Neural cell (in vitro differentiated cells): ENCODE results near the gene RAB15. TPM values are rescaled to one million over a fixed set of nuclear protein-coding genes. Genes with fewer than 3 reads are reported as not detected.

ENCODE experiments used
- H2AFZ ChIP-seq: fragments of 200-600, 300-800 bp; sonication (generic), shearing (Covaris generic); 2 replicates; pipeline ENCODE4 v1.6.0; 2014; ENCODE audit warnings: low read depth, mild to moderate bottlenecking, antibody characterized with exemption, low read length, moderate library complexity
- H3F3A ChIP-seq: fragments of 200-600 bp; shearing (Covaris generic); 2 replicates; pipeline ENCODE4 v1.6.1; 2016; ENCODE audit warnings: mild to moderate bottlenecking, moderate library complexity, mixed read lengths, antibody characterized with exemption, low read length; ENCODE audit not compliant: insufficient read depth, poor library complexity, severe bottlenecking
- H3K27ac ChIP-seq: fragments of 200-600, 300-800 bp; sonication (generic), shearing (Covaris generic); 2 replicates; pipeline ENCODE4 v1.5.1; 2014; ENCODE audit warnings: mild to moderate bottlenecking, low read length, moderate library complexity
- H3K27me3 ChIP-seq: fragments of 300-800, 200-600 bp; sonication (generic), shearing (Covaris generic); 2 replicates; pipeline ENCODE4 v1.6.0; 2014; ENCODE audit warnings: mild to moderate bottlenecking, low read depth, low read length, moderate library complexity; ENCODE audit not compliant: insufficient read depth
- H3K36me3 ChIP-seq: fragments of 300-800, 200-600 bp; sonication (generic), shearing (Covaris generic); 2 replicates; pipeline ENCODE4 v1.5.1; 2014; ENCODE audit warnings: mild to moderate bottlenecking, antibody characterized with exemption, low read length, moderate library complexity; ENCODE audit not compliant: insufficient read depth
- H3K4me2 ChIP-seq: fragments of 300-800, 200-600 bp; sonication (generic), shearing (Covaris generic); 2 replicates; pipeline ENCODE4 v1.6.0; 2014; ENCODE audit warnings: mild to moderate bottlenecking, low read length
- H3K4me3 ChIP-seq: fragments of 300-800, 200-600 bp; sonication (generic), shearing (Covaris generic); 2 replicates; pipeline ENCODE4 v1.5.1; 2014; ENCODE audit warnings: mild to moderate bottlenecking, low read length, moderate library complexity
- H3K79me2 ChIP-seq: fragments of 200-600 bp; shearing (Covaris generic); replicated peaks from 2 replicates; pipeline ENCODE4 v1.6.0; 2014; ENCODE audit warnings: mild to moderate bottlenecking, low read length, moderate library complexity; ENCODE audit not compliant: insufficient read depth
- H3K9ac ChIP-seq: fragments of 300-800, 200-600 bp; sonication (generic), shearing (Covaris generic); 2 replicates; pipeline ENCODE4 v1.6.1; 2016; ENCODE audit warnings: mild to moderate bottlenecking, low read length, mixed read lengths
- H3K9me2 ChIP-seq: fragments of 200-600 bp; shearing (Covaris generic); 2 replicates; pipeline ENCODE4 v1.6.1; 2016; ENCODE audit warnings: mild to moderate bottlenecking, low read length, mixed read lengths; ENCODE audit not compliant: insufficient read depth
- H3K9me3 ChIP-seq: fragments of 200-600, 300-800 bp; sonication (generic), shearing (Covaris generic); 2 replicates; pipeline ENCODE4 v1.6.1; 2016; ENCODE audit warnings: mild to moderate bottlenecking, mixed run types, low read length, moderate library complexity, mixed read lengths
- H4K20me1 ChIP-seq: fragments of 200-600 bp; shearing (Covaris generic); 2 replicates; pipeline ENCODE4 v1.6.1; 2016; ENCODE audit warnings: mild to moderate bottlenecking, mixed run types; ENCODE audit not compliant: insufficient read depth
- EP300 ChIP-seq: fragments of 450-650 bp; conservative IDR thresholded peaks from 2 replicates; pipeline ENCODE4 v1.6.1; 2014; ENCODE audit warnings: antibody characterized with exemption, mild to moderate bottlenecking, moderate library complexity; ENCODE audit not compliant: poor library complexity, severe bottlenecking
- EZH2 ChIP-seq: fragments of 200-600, 300-800 bp; shearing (Covaris generic), sonication (generic); IDR thresholded peaks from 2 replicates; pipeline ENCODE4 v1.6.1; 2014; ENCODE audit warnings: antibody characterized with exemption, low read length, borderline replicate concordance, mild to moderate bottlenecking; ENCODE audit not compliant: insufficient read depth, poor library complexity, severe bottlenecking
- MXI1 ChIP-seq: fragments of 450-650 bp; conservative IDR thresholded peaks from 2 replicates; pipeline ENCODE4 v1.6.1; 2014; ENCODE audit warnings: antibody characterized with exemption, mild to moderate bottlenecking; ENCODE audit not compliant: poor library complexity, severe bottlenecking
- POLR2AphosphoS5 ChIP-seq: IDR thresholded peaks from 2 replicates; pipeline ENCODE4 v1.6.1; 2012
- RAD21 ChIP-seq: fragments of 450-650 bp; conservative IDR thresholded peaks from 2 replicates; pipeline ENCODE4 v1.6.1; 2014; ENCODE audit warnings: antibody characterized with exemption, mild to moderate bottlenecking, moderate library complexity
- SMC3 ChIP-seq: fragments of 450-650 bp; conservative IDR thresholded peaks from 2 replicates; pipeline ENCODE4 v1.6.1; 2014; ENCODE audit warnings: antibody characterized with exemption, mild to moderate bottlenecking, moderate library complexity; ENCODE audit not compliant: poor library complexity
- TAF1 ChIP-seq: IDR thresholded peaks from 2 replicates; pipeline ENCODE4 v1.6.1; 2012; ENCODE audit warnings: low read depth
- polyA plus RNA-seq: library from polyadenylated mRNA; depleted of rRNA; stranded (reverse); fragments of >200 nt; gene quantifications from 2 replicates; pipeline ENCODE4 v1.2.3, GENCODE V29; 2014
- TF ChIP-seq, protein P1 (sequence below): IDR thresholded peaks from 2 replicates; pipeline ENCODE4 v1.6.1; 2012; ENCODE audit warnings: borderline replicate concordance
- TF ChIP-seq, protein P2 (sequence below): fragments of 450-650 bp; IDR thresholded peaks from 2 replicates; pipeline ENCODE4 v1.5.1; 2014; ENCODE audit warnings: antibody characterized with exemption, mild to moderate bottlenecking, moderate library complexity; ENCODE audit not compliant: poor library complexity, severe bottlenecking

The RAB15 gene
- polyA plus RNA-seq, 1 donor from 2014 or later = 42.0 TPM

- no peak overlapping the region for H3K27ac ChIP-seq
- H2AFZ ChIP-seq = no peak overlapping the region
Observed at GRCh38 chr14:64970776-64971477, 1.2 kb downstream of the RAB15 start.

DNA sequence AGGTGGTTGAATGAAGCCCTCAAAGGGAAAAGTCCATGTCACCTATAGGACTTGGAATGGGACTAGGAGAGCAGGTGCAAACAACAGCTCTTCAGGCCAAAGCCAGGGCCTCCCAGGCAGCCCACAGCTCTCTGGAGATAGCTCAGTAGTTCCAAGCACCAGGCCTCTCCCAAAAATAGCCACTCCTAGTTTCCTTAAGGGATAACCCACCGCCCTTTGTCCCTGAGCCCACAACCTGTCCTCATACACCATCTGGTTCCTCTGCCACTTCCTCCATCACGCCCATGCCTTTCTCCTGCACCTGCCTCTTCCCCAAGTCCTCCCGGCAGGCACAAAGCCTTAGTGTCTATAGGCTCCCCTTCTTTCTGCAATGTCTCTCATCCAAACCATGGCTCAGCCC is 2.1 kb downstream of the RAB15 start:
- Histone ChIP-seq H3K27ac (no peak overlapping the region), H3K9me2 (no peaks in the 10 kb centered on the region), H3K27me3 (no peaks in the 10 kb centered on the region), H3K79me2 (no peaks in the 10 kb centered on the region), H3K36me3 (no peaks in the 10 kb centered on the region), H3K4me2 (no peak overlapping the region), H3K4me3 (peak overlapping the region; percentile 91), H4K20me1 (no peaks in the 10 kb centered on the region), H3K9me3 (no peaks in the 10 kb centered on the region), H2AFZ (no peak overlapping the region), H3F3A (no peaks in the 10 kb centered on the region), H3K9ac (no peak overlapping the region)
- TF ChIP-seq, protein P1, sequence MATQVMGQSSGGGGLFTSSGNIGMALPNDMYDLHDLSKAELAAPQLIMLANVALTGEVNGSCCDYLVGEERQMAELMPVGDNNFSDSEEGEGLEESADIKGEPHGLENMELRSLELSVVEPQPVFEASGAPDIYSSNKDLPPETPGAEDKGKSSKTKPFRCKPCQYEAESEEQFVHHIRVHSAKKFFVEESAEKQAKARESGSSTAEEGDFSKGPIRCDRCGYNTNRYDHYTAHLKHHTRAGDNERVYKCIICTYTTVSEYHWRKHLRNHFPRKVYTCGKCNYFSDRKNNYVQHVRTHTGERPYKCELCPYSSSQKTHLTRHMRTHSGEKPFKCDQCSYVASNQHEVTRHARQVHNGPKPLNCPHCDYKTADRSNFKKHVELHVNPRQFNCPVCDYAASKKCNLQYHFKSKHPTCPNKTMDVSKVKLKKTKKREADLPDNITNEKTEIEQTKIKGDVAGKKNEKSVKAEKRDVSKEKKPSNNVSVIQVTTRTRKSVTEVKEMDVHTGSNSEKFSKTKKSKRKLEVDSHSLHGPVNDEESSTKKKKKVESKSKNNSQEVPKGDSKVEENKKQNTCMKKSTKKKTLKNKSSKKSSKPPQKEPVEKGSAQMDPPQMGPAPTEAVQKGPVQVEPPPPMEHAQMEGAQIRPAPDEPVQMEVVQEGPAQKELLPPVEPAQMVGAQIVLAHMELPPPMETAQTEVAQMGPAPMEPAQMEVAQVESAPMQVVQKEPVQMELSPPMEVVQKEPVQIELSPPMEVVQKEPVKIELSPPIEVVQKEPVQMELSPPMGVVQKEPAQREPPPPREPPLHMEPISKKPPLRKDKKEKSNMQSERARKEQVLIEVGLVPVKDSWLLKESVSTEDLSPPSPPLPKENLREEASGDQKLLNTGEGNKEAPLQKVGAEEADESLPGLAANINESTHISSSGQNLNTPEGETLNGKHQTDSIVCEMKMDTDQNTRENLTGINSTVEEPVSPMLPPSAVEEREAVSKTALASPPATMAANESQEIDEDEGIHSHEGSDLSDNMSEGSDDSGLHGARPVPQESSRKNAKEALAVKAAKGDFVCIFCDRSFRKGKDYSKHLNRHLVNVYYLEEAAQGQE = no peak
- TF ChIP-seq MXI1 (no peak), RAD21 (no peak)

More at GRCh38 chr14:64970776-64971477, 1.2 kb downstream of the RAB15 start:
- Histone ChIP-seq H3K27me3 (no peaks in the 10 kb centered on the region), H3K4me2 (peak overlapping the region; percentile 76), H3K9ac (peak overlapping the region; percentile 77), H3K79me2 (no peaks in the 10 kb centered on the region), H3K36me3 (no peaks in the 10 kb centered on the region), H4K20me1 (no peaks in the 10 kb centered on the region), H3F3A (no peaks in the 10 kb centered on the region), H3K4me3 (peak overlapping the region; percentile 91), H3K9me2 (no peaks in the 10 kb centered on the region), H3K9me3 (no peaks in the 10 kb centered on the region)
- TF ChIP-seq SMC3 = no peak
- TF ChIP-seq POLR2AphosphoS5 = no peak
- no peak for TF ChIP-seq TAF1
- TF ChIP-seq, protein P1 = no peak
- no peak for TF ChIP-seq EP300
- TF ChIP-seq, protein P2, sequence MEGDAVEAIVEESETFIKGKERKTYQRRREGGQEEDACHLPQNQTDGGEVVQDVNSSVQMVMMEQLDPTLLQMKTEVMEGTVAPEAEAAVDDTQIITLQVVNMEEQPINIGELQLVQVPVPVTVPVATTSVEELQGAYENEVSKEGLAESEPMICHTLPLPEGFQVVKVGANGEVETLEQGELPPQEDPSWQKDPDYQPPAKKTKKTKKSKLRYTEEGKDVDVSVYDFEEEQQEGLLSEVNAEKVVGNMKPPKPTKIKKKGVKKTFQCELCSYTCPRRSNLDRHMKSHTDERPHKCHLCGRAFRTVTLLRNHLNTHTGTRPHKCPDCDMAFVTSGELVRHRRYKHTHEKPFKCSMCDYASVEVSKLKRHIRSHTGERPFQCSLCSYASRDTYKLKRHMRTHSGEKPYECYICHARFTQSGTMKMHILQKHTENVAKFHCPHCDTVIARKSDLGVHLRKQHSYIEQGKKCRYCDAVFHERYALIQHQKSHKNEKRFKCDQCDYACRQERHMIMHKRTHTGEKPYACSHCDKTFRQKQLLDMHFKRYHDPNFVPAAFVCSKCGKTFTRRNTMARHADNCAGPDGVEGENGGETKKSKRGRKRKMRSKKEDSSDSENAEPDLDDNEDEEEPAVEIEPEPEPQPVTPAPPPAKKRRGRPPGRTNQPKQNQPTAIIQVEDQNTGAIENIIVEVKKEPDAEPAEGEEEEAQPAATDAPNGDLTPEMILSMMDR = no peak
- TF ChIP-seq MXI1 = no peak
- no peak for TF ChIP-seq RAD21
- TF ChIP-seq EZH2 = no peak
